CD14-positive monocyte (primary cell): ENCODE results near the gene IFI27L2. TPM values are rescaled to one million over a fixed set of nuclear protein-coding genes. Genes with fewer than 3 reads are reported as not detected.

Experiments
- DNase-seq, 3 donors: peaks; one replicate each; pipeline ENCODE4 v3.0.0-alpha.2; 2011 to 2022
- H2AFZ ChIP-seq: 2 replicates; pipeline ENCODE4 v1.6.0; 2012; ENCODE audit warnings: mild to moderate bottlenecking, low read depth, low read length, inconsistent platforms; ENCODE audit not compliant: insufficient read depth, poor library complexity, severe bottlenecking
- H3K27ac ChIP-seq, 2 donors: 1 replicate in 1 of 2; 2 replicates in 1 of 2; pipeline ENCODE4 v1.5.1; 2012 to 2013; ENCODE audit warnings: low read length in 2 of 2, control low read depth in 1 of 2, inconsistent platforms in 1 of 2, low read depth in 1 of 2, mild to moderate bottlenecking in 1 of 2
- H3K27me3 ChIP-seq, 2 donors: one replicate each; pipeline versions ENCODE4 v1.6.0 to v1.6.1; 2011 to 2013; ENCODE audit warnings: low read length in 2 of 2; ENCODE audit not compliant: control insufficient read depth in 2 of 2, insufficient read depth in 2 of 2
- H3K36me3 ChIP-seq, 2 donors: replicated peaks in 1 of 2; 1 replicate in 1 of 2; 2 replicates in 1 of 2; pipeline versions ENCODE4 v1.5.1 to v1.6.1; 2012 to 2013; ENCODE audit warnings: low read length in 2 of 2, control low read depth in 1 of 2, inconsistent platforms in 1 of 2, mild to moderate bottlenecking in 1 of 2; ENCODE audit not compliant: insufficient read depth in 2 of 2, control insufficient read depth in 1 of 2
- H3K4me1 ChIP-seq, 2 donors: 1 replicate in 1 of 2; 2 replicates in 1 of 2; pipeline versions ENCODE4 v1.5.1 to v1.6.1; 2012 to 2013; ENCODE audit warnings: low read length in 2 of 2, control low read depth in 1 of 2, inconsistent platforms in 1 of 2, mild to moderate bottlenecking in 1 of 2, moderate library complexity in 1 of 2; ENCODE audit not compliant: insufficient read depth in 2 of 2, control insufficient read depth in 1 of 2
- H3K4me2 ChIP-seq: replicated peaks from 2 replicates; pipeline ENCODE3; 2012; ENCODE audit warnings: low read length, moderate library complexity, mild to moderate bottlenecking; ENCODE audit not compliant: poor library complexity, severe bottlenecking; ENCODE audit errors: extremely low read depth
- H3K4me3 ChIP-seq, 3 experiments: fragments of 200-600 bp in 1 of 3; sonication (generic) in 1 of 3; replicated peaks in 1 of 3; 1 replicate in 2 of 3; 2 replicates in 1 of 3; pipeline ENCODE4 v1.5.1; 2011 to 2013; ENCODE audit warnings: low read length in 3 of 3, mild to moderate bottlenecking in 3 of 3, control low read depth in 2 of 3, low read depth in 2 of 3, inconsistent platforms in 1 of 3, moderate library complexity in 1 of 3
- H3K79me2 ChIP-seq: 2 replicates; pipeline ENCODE4 v1.6.0; 2012; ENCODE audit warnings: mild to moderate bottlenecking, control low read depth, inconsistent platforms, low read length, moderate library complexity; ENCODE audit not compliant: insufficient read depth
- H3K9ac ChIP-seq: 2 replicates; pipeline ENCODE4 v1.6.0; 2017; ENCODE audit warnings: low read length, mild to moderate bottlenecking; ENCODE audit not compliant: insufficient read depth, poor library complexity, severe bottlenecking
- H3K9me3 ChIP-seq, 2 donors: replicated peaks in 1 of 2; 1 replicate in 1 of 2; 2 replicates in 1 of 2; pipeline versions ENCODE4 v1.5.1 to v1.6.1; 2012 to 2013; ENCODE audit warnings: low read length in 2 of 2, control low read depth in 1 of 2; ENCODE audit not compliant: control insufficient read depth in 1 of 2, insufficient read depth in 1 of 2
- H4K20me1 ChIP-seq: 2 replicates; pipeline ENCODE4 v1.6.0; 2012; ENCODE audit warnings: mild to moderate bottlenecking, low read length, control low read depth, moderate library complexity; ENCODE audit not compliant: insufficient read depth
- H3K27ac Mint-ChIP-seq, 7 donors: one replicate each; pipeline ENCODE4 v1.8.0; 2020; ENCODE audit warnings: mild to moderate bottlenecking in 7 of 7, mixed read lengths in 7 of 7, moderate library complexity in 6 of 7, inconsistent platforms in 2 of 7
- H3K27me3 Mint-ChIP-seq, 3 donors: one replicate each; pipeline ENCODE4 v1.8.0; 2021 to 2022; ENCODE audit warnings: low read depth in 3 of 3, mild to moderate bottlenecking in 3 of 3, mixed read lengths in 3 of 3, moderate library complexity in 3 of 3, inconsistent platforms in 1 of 3
- H3K36me3 Mint-ChIP-seq, 2 donors: one replicate each; pipeline ENCODE4 v1.8.0; 2020; ENCODE audit warnings: mixed read lengths in 2 of 2, inconsistent platforms in 1 of 2, mild to moderate bottlenecking in 1 of 2
- H3K4me1 Mint-ChIP-seq: one replicate; pipeline ENCODE4 v1.8.0; 2020; ENCODE audit warnings: mild to moderate bottlenecking, mixed read lengths
- H3K4me3 Mint-ChIP-seq, 2 donors: one replicate each; pipeline ENCODE4 v1.8.0; 2020; ENCODE audit warnings: mild to moderate bottlenecking in 2 of 2, mixed read lengths in 2 of 2, moderate library complexity in 1 of 2
- H3K9me3 Mint-ChIP-seq, 7 donors: one replicate each; pipeline ENCODE4 v1.8.0; 2020 to 2022; ENCODE audit warnings: mixed read lengths in 7 of 7, mild to moderate bottlenecking in 6 of 7, moderate library complexity in 6 of 7, inconsistent platforms in 2 of 7
- CTCF ChIP-seq: fragments of 200-600 bp; IDR thresholded peaks from one replicate; pipeline ENCODE4 v1.8.0; 2022; ENCODE audit warnings: antibody characterized with exemption, mild to moderate bottlenecking
- WGBS: methylation state at CpG from one replicate; pipeline ENCODE4 v1.1.5; 2013; ENCODE audit warnings: missing lambda C conversion rate; ENCODE audit not compliant: insufficient coverage; 5-methylcytosine and 5-hydroxymethylcytosine counted together
- intact Hi-C, 2 donors: fragments of 100-400 bp; cut with micrococcal nuclease; formaldehyde crosslinking; loops; one replicate each; pipeline versions ENCODE4 v1.15.0 to v1.15.1; 2023
- polyA plus RNA-seq, 3 donors: library from polyadenylated mRNA; depleted of rRNA in 1 of 3; unstranded in 2 of 3; stranded (reverse) in 1 of 3; fragments of 300-500 nt in 2 of 3; fragments of >200 nt in 1 of 3; fragmentation: Illumina TruSeq in 2 of 3; gene quantifications; 1 replicate in 2 of 3; 2 replicates in 1 of 3; pipeline ENCODE4 v1.2.3, GENCODE V29; 2012 to 2021

The IFI27L2 gene
- polyA plus RNA-seq, 3 donors: 55.4 to 156 (median 96.1) TPM

GRCh38 chr14:94143711-94144110, 14.3 kb upstream of the IFI27L2 start:
- no peak overlapping the region for H3K27ac Mint-ChIP-seq
- H3K4me3 ChIP-seq: no peak overlapping the region
- no peak overlapping the region for H3K9ac ChIP-seq
- no peaks in the 10 kb centered on the region for H4K20me1 ChIP-seq
- no peak for DNase-seq
- H3K27ac ChIP-seq: no peak overlapping the region
- H3K79me2 ChIP-seq: no peaks in the 10 kb centered on the region
- no peak overlapping the region for H2AFZ ChIP-seq
- H3K27me3 ChIP-seq: no peaks in the 10 kb centered on the region
- H3K9me3 ChIP-seq: no peaks in the 10 kb centered on the region
- intact Hi-C loops: no loop called here
- H3K4me1 ChIP-seq: peaks cover 8% of the 10 kb centered on the region in 2 donors
- no peak for TF ChIP-seq CTCF
- no peaks in the 10 kb centered on the region for H3K36me3 ChIP-seq
- no peak overlapping the region for H3K4me3 Mint-ChIP-seq
- peaks cover 0 to 1% (median 0%) of the 10 kb centered on the region in 7 donors for H3K9me3 Mint-ChIP-seq
- peaks cover 13% of the 10 kb centered on the region for H3K4me1 Mint-ChIP-seq
- H3K36me3 Mint-ChIP-seq: no peaks in the 10 kb centered on the region
- peaks cover 0 to 6% (median 0%) of the 10 kb centered on the region in 3 donors for H3K27me3 Mint-ChIP-seq
- WGBS: 95% methylated on average over 2 of the region's 4 CpGs
- no peak overlapping the region for H3K4me2 ChIP-seq

- H3K4me1 ChIP-seq: peaks cover 8% of the 10 kb centered on the region in 2 donors
- TF ChIP-seq CTCF: no peak
- H3K36me3 Mint-ChIP-seq: no peaks in the 10 kb centered on the region
- no peaks in the 10 kb centered on the region for H3K9me3 ChIP-seq
- H3K9ac ChIP-seq: no peak overlapping the region
- no peak overlapping the region for H3K4me3 ChIP-seq
- DNase-seq: no peak
- no peaks in the 10 kb centered on the region for H3K36me3 ChIP-seq
- no peak overlapping the region for H2AFZ ChIP-seq
- H3K9me3 Mint-ChIP-seq: peaks cover 0 to 1% (median 0%) of the 10 kb centered on the region in 7 donors
- 100% methylated on average over 2 of the region's 3 CpGs for WGBS
- H3K27ac ChIP-seq: no peak overlapping the region
- H3K27ac Mint-ChIP-seq: no peak overlapping the region
- H3K27me3 ChIP-seq: no peaks in the 10 kb centered on the region
- H3K79me2 ChIP-seq: no peaks in the 10 kb centered on the region
- intact Hi-C loops: no loop called here
- peaks cover 0 to 6% (median 0%) of the 10 kb centered on the region in 3 donors for H3K27me3 Mint-ChIP-seq
- peaks cover 13% of the 10 kb centered on the region for H3K4me1 Mint-ChIP-seq
- H3K4me2 ChIP-seq: no peak overlapping the region
- no peaks in the 10 kb centered on the region for H4K20me1 ChIP-seq
- H3K4me3 Mint-ChIP-seq: no peak overlapping the region
Measured at GRCh38 chr14:94143239-94143638, 13.8 kb upstream of the IFI27L2 start.
